Fibroblast of pulmonary artery (primary cell): ENCODE measurements around the gene CLECL1.
"Not testable (repeated sequence)": the region's sequence is repeated elsewhere in the genome, so short reads cannot be mapped to it uniquely, and the experiment has no call there.

Source experiments
- DNase-seq: peaks from one replicate; pipeline ENCODE4 v3.0.0-alpha.2; 2010; ENCODE audit warnings: low read depth
- H3K4me3 ChIP-seq: replicated peaks from 2 replicates; pipeline ENCODE4 v1.5.1; 2011; ENCODE audit warnings: low read depth, mild to moderate bottlenecking, control low read depth, low read length, moderate library complexity
- CTCF ChIP-seq: IDR thresholded peaks from 2 replicates; pipeline ENCODE4 v1.5.1; 2011; ENCODE audit warnings: mild to moderate bottlenecking, control low read depth, low read length, inconsistent platforms; ENCODE audit errors: missing control alignments

Gene CLECL1

GRCh38 chr12:9692909-9693308 lies 40.0 kb downstream of the CLECL1 start:
- peak; percentile 36 for DNase-seq
- TF ChIP-seq CTCF, result no peak

GRCh38 chr12:9687228-9687627 lies 45.7 kb downstream of the CLECL1 start:
- DNase-seq, result no peak
- TF ChIP-seq CTCF, result no peak
- H3K4me3 ChIP-seq, result no peak overlapping the region

More at GRCh38 chr12:9692909-9693308, 40.0 kb downstream of the CLECL1 start:
- H3K4me3 ChIP-seq, result no peak overlapping the region

GRCh38 chr12:9685915-9686314 lies 47.0 kb downstream of the CLECL1 start:
- TF ChIP-seq CTCF, result no peak
- DNase-seq, result no peak
- H3K4me3 ChIP-seq, result no peak overlapping the region

- DNase-seq, H3K4me3 ChIP-seq: not testable (repeated sequence)
These were observed 47.5 kb downstream of the CLECL1 start for GRCh38 chr12:9685366-9685765.

- not testable (repeated sequence) for DNase-seq
These were observed 49.9 kb downstream of the CLECL1 start for GRCh38 chr12:9682949-9683348.

GRCh38 chr12:9682508-9682907 lies 50.4 kb downstream of the CLECL1 start:
- not testable (repeated sequence) for DNase-seq, H3K4me3 ChIP-seq

More at GRCh38 chr12:9682949-9683348, 49.9 kb downstream of the CLECL1 start:
- not testable (repeated sequence) for H3K4me3 ChIP-seq

- TF ChIP-seq CTCF, result no peak
- H3K4me3 ChIP-seq, result no peak overlapping the region
- no peak for DNase-seq
These were observed 58.7 kb downstream of the CLECL1 start for GRCh38 chr12:9674226-9674590.

GRCh38 chr12:9673404-9674225 lies 59.3 kb downstream of the CLECL1 start:
- peak; percentile 93 for DNase-seq
- no peak overlapping the region for H3K4me3 ChIP-seq

More at GRCh38 chr12:9673404-9674225, 59.3 kb downstream of the CLECL1 start:
- TF ChIP-seq CTCF, result no peak
